Gastrocnemius medialis (tissue), 4 donors: Measurements from ENCODE around the gene DPP4.

Experiments
- POLR2A ChIP-seq, 2 donors: fragments of 450-650 bp; IDR thresholded peaks; one replicate each; pipeline ENCODE4 v1.6.1; 2017; ENCODE audit warnings: antibody characterized with exemption in 2 of 2, mild to moderate bottlenecking in 2 of 2, moderate library complexity in 2 of 2
- TF ChIP-seq, protein P1 (sequence below), 5 experiments: fragments of 450-650 bp in 3 of 5; fragments of 200-600 bp in 2 of 5; sonication (generic) in 2 of 5; IDR thresholded peaks in 4 of 5; conservative IDR thresholded peaks in 1 of 5; 1 replicate in 4 of 5; 2 replicates in 1 of 5; pipeline ENCODE4 v1.5.1; 2016 to 2019; ENCODE audit warnings: antibody characterized with exemption in 5 of 5, mild to moderate bottlenecking in 3 of 5, moderate library complexity in 3 of 5

DNA sequence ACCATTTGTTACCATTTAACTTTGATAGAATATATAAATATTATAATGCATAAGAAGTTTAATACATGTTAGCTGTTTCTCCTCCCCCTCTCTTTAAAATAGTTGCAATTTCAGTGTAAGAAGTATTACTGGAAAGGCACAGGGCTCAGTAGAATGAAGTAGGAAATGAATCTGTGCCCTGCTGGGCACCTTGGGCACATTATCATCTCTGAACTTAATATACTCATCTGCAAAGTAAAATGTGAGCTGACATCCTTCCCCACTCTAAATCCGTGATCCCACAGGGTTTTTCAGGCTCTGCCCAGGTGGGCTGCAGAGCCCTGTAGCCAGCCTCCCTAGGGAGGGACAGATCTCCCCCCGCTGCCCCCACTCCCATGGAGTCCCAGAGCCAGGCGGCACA lies 56.8 kb downstream of the DPP4 start:
- TF ChIP-seq, protein P1, sequence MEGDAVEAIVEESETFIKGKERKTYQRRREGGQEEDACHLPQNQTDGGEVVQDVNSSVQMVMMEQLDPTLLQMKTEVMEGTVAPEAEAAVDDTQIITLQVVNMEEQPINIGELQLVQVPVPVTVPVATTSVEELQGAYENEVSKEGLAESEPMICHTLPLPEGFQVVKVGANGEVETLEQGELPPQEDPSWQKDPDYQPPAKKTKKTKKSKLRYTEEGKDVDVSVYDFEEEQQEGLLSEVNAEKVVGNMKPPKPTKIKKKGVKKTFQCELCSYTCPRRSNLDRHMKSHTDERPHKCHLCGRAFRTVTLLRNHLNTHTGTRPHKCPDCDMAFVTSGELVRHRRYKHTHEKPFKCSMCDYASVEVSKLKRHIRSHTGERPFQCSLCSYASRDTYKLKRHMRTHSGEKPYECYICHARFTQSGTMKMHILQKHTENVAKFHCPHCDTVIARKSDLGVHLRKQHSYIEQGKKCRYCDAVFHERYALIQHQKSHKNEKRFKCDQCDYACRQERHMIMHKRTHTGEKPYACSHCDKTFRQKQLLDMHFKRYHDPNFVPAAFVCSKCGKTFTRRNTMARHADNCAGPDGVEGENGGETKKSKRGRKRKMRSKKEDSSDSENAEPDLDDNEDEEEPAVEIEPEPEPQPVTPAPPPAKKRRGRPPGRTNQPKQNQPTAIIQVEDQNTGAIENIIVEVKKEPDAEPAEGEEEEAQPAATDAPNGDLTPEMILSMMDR (IDR thresholded peaks at IDR 0.05 in 4 of 5, conservative IDR thresholded peaks at IDR 0.05 in 1 of 5): no peak
- no peak for TF ChIP-seq POLR2A (IDR thresholded peaks at IDR 0.05)
